SKM-1 treated with dmso at 0.1 percent for 144 hours (cell line): Measurements from ENCODE around the gene RNF217.
"Not testable (repeated sequence)": the region's sequence is repeated elsewhere in the genome, so short reads cannot be mapped to it uniquely, and the experiment has no call there.

ENCODE experiments used
- DNase-seq: peaks from one replicate; lab custom pipeline; 2025; ENCODE audit not compliant: unreplicated experiment; lab: John Stamatoyannopoulos, UW

Gene RNF217

GRCh38 chr6:124961777-124962638, at the start of gene RNF217:
Gene RNF217, plus strand, starts transcription at chr6:124962437. Its CDS starts 108 bp downstream, at chr6:124962545.
- DNase-seq = peak; percentile 49

GRCh38 chr6:124913056-124913455, 49.2 kb upstream of the RNF217 start:
- DNase-seq = no peak

DNA sequence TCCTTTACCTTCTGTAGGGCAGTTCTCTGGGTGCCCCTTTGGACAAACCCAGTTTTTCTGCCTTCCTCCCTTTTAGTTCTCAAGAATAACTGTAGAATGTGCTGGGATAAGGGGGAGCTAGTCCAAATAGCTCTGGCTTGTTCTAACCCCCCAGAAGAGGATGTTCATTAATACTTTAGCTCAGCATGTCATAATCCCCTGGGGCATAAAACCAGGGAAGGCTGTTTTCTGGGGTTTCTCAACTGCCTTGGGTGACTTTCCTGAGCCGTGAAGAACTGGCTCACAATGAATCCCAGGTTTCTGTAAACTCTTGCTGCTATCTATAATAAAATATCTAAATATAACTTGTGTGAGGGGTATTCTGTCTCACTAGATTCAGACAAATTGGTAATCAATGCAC, 44.5 kb upstream of the RNF217 start:
- DNase-seq = no peak

- not testable (repeated sequence) for DNase-seq
Measured at GRCh38 chr6:124919703-124920102, 42.5 kb upstream of the RNF217 start.

- no peak for DNase-seq
Measured at GRCh38 chr6:124924333-124924759, 37.9 kb upstream of the RNF217 start.

- DNase-seq = no peak
Measured at GRCh38 chr6:124926435-124926834, 35.8 kb upstream of the RNF217 start.

DNA sequence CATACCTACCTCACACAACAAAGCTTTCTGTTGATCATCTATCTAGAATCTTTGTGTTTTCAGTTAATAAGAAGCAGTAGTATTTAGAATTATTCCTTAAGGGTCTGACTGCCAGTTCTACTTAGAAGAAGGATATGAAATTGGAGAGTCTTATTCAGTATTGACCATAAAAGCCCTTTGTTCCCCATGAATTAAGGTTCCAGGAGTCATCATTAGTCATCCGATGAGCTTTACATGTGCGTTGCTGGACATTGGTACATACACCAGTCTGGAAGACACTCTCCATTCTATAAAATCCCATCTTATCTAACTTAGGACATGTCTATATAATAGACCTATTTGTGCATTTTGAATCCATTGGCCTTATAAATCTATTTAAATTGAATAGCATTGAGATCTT, 34.4 kb upstream of the RNF217 start:
- DNase-seq = no peak

DNA sequence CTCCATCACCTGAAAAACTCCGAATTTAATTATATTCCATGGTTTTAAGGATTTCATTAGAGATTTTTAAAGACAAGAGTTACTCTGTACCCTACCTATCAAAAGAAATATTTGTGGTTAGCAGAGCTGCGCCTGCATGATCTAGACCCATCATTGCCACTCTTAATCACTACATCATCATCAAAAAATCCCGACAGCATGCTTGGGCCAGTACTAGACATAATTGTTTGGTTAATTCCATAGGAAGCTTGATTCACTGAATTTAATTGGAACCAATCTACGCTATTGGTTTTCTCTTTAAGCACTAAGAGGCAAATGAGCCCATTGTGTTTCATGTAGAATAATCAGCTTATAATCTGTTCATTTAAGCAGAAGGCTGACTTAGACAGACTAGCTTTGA, 33.4 kb upstream of the RNF217 start:
- DNase-seq = no peak

- no peak for DNase-seq
Measured at GRCh38 chr6:124937645-124938044, 24.6 kb upstream of the RNF217 start.

GRCh38 chr6:124941259-124941658, 21.0 kb upstream of the RNF217 start:
- DNase-seq = no peak

DNA sequence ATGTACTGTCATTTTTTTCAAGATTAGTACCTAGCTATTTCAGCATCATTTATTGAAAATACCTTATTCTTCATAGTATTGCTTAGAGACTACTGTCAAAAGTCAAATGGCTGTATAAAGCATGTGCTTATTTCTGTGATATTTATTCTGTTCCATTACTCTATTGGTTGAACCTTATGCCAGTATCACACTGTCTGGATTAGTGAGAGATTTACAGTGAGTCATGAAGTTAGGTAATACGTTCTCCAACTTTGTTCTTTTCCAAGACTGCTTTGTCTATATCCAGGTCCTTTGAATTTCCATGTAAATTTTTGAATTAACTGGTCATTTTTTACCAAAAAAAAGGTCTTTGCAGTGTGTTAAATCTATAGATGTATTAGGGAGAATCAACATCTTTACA, 18.6 kb upstream of the RNF217 start:
- no peak for DNase-seq

DNA sequence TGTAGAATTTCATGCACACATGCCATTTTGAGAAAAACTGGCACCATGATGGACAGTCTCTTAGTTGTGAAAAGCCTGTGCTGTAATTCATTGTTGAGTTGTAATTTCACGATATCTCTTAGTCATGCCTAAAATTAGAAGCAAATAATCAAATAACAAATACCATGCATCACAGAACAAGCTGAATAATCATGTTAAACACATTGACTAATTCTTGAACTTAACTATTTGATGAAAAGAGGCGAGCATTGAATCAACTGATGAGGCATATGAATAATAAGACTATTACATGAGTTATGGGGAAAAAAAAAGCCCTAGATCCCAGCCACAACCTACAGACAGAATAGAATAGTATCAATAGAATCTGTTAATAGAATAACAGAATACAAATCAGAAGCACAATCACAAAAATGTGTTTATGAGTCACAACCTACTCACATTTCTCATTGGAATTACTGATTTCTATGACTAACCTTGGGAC, 14.2 kb upstream of the RNF217 start:
- no peak for DNase-seq

GRCh38 chr6:124949706-124950105, 12.5 kb upstream of the RNF217 start:
- no peak for DNase-seq

- DNase-seq = no peak
Measured at GRCh38 chr6:124953808-124954207, 8.4 kb upstream of the RNF217 start.

- no peak for DNase-seq
Measured at GRCh38 chr6:124955108-124955856, 7.0 kb upstream of the RNF217 start.

DNA sequence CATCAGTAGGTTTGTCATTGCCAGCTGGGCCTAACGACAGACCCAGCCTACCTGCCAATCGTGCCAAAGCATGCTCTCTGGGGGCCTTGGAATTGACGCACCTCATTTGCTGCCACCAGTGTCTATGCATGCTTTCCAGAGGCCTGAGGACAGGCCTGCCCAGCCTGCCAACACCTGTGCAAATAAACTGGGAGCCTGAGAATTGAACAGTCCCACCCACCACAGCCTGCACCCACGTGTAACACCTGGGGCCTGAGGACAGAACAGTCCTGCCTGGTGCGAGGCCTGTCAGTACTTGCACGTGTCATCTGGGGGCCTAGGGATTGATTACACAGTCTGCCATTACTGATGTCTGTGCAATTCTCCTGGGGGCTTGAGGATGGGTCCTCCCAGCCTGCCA, 6.2 kb upstream of the RNF217 start:
- DNase-seq = no peak

DNA sequence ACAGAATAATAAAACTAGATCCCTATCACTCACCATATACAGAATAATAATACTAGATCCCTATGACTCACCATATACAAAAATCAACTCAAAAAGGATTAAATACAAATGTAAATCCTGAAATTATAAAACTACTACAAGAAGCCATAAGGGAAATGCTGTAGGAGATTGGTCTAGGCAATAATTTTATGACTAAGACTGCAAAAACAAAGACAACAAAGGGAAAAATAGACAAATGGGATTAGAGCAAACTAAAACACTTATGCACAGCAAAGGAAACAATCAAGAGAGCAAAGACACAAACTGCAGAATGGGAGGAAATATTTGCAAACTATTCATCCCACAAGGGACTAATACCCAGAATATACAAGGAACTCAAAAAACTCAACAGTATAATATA, 4.1 kb upstream of the RNF217 start:
- no peak for DNase-seq

DNA sequence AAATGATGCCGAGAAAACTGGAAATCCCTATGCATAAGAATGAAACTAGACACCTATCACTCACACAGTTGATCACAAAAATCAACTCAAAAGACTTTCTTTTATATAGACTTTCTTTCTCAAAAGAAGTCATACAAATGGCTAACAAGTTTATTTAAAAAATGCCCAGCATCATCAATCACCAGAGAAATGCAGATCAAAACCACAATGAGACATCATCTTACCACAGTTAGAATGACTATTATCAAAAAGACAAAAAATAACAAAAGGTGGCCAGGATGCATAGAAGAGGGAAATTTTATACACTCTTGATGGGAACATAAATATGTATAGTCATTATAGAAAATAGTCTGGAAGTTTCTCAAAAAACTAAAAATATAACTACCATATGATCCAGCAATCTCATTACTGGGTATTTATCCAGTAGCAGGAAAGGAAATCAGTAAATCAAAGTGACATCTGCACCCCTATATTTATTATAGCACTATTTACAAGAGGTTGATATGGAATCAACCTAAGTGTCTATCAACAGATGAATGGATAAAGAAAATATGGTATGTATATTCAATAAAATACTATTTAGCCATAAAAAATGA, 3.4 kb upstream of the RNF217 start:
- no peak for DNase-seq

DNA sequence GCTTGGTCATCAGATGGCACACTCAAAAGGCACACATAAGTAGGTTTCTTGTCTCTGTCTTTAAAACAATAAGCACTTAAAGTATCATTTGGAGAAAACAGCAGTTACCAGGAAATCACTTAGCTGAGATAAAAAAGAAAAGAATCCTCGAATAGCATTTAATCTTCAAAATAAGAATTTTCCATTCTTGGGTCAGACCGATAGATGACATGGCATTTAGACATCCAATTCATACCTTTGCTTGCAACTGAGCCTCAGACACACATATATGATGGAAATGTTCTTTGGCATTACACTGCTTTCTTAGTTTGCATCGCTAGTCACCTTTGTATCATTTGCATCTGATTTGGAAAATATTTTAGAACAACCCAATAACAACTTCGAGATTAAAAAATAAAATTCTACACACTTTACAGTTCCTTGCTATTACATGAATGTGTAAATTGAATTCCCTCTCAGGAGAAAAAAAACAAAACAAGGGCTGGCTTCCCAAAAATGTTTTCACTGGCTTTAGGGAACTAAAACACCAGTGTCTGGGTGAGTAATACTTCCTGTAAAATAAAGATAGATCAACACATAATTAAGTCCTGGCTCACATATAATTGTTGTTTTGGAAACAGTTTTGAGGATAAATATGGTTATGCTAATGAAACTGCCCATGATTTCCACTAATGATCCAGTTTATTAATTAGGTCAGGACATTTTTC, 1.3 kb upstream of the RNF217 start:
- DNase-seq = no peak

DNA sequence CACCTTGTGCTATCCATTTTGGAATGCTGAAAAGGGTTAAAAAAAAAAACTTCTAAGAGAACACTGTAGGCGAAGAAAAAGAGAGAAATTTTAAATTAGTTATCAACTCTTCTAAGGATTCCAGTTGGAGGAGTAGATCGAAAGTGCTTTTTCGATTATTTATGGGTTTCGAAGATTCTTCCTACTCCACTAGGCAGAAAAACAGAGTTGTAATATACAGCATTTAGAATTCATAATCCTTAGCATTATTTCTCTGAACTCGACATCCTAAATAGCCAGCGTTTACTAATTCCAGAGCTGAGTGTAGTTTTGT, 817 bp upstream of the RNF217 start:
- DNase-seq = no peak
